Measurements from ENCODE around the gene SLC41A3. TPM values are rescaled to one million over a fixed set of nuclear protein-coding genes. Genes with fewer than 3 reads are reported as not detected.
"Not testable (repeated sequence)": the region's sequence is repeated elsewhere in the genome, so short reads cannot be mapped to it uniquely, and the experiment has no call there.

Gene SLC41A3
- total RNA-seq, 1 donor from 2014 or later: 17.9 TPM

GRCh38 chr3:126004217-126004616, 79.7 kb downstream of the SLC41A3 start:
- Mint-ChIP-seq H3K27me3 (peaks cover 12% of the 10 kb centered on the region), H3K4me1 (peaks cover 2% of the 10 kb centered on the region), H3K4me3 (no peak overlapping the region), H3K27ac (no peak overlapping the region), H3K36me3 (ENCODE audit: low read depth) (peaks cover 4% of the 10 kb centered on the region), H3K9me3 (peaks cover 18% of the 10 kb centered on the region)
- DNase-seq: no peak
- intact Hi-C loops (cut with micrococcal nuclease): no loop called here

- no peak overlapping the region for H3K4me3 Mint-ChIP-seq
- H3K9me3 Mint-ChIP-seq: peaks cover 22% of the 10 kb centered on the region
- no peak overlapping the region for H3K27ac Mint-ChIP-seq
- no peak for DNase-seq
- peaks cover 4% of the 10 kb centered on the region for H3K36me3 Mint-ChIP-seq (ENCODE audit: low read depth)
- intact Hi-C loops (cut with micrococcal nuclease): no loop called here
- H3K27me3 Mint-ChIP-seq: peaks cover 15% of the 10 kb centered on the region
- peaks cover 2% of the 10 kb centered on the region for H3K4me1 Mint-ChIP-seq
These were observed 80.3 kb downstream of the SLC41A3 start for GRCh38 chr3:126003447-126004190.

GRCh38 chr3:126002189-126002588, 81.7 kb downstream of the SLC41A3 start:
- H3K27ac Mint-ChIP-seq: no peak overlapping the region
- peaks cover 18% of the 10 kb centered on the region for H3K27me3 Mint-ChIP-seq

GRCh38 chr3:125996751-125997150, 87.2 kb downstream of the SLC41A3 start:
- Mint-ChIP-seq H3K9me3 (peaks cover 31% of the 10 kb centered on the region), H3K27me3 (peaks cover 32% of the 10 kb centered on the region)
- H3K4me1 Mint-ChIP-seq; intact Hi-C loops (cut with micrococcal nuclease); H3K4me3 Mint-ChIP-seq; DNase-seq; H3K36me3 Mint-ChIP-seq (ENCODE audit: low read depth); H3K27ac Mint-ChIP-seq: not testable (repeated sequence)

More at GRCh38 chr3:126002189-126002588, 81.7 kb downstream of the SLC41A3 start:
- H3K9me3 Mint-ChIP-seq: peaks cover 22% of the 10 kb centered on the region
- H3K4me1 Mint-ChIP-seq: no peaks in the 10 kb centered on the region
- intact Hi-C loops (cut with micrococcal nuclease): no loop called here
- DNase-seq: no peak
- H3K36me3 Mint-ChIP-seq (ENCODE audit: low read depth): peaks cover 2% of the 10 kb centered on the region
- H3K4me3 Mint-ChIP-seq: no peak overlapping the region

- H3K27ac Mint-ChIP-seq: peak overlapping the region; percentile 93
- peaks cover 12% of the 10 kb centered on the region for H3K27me3 Mint-ChIP-seq
- peaks cover 7% of the 10 kb centered on the region for H3K4me1 Mint-ChIP-seq
- peak overlapping the region; percentile 93 for H3K4me3 Mint-ChIP-seq
- peaks cover 9% of the 10 kb centered on the region for H3K9me3 Mint-ChIP-seq
- peak; percentile 93 for DNase-seq
- intact Hi-C loops (cut with micrococcal nuclease): loop anchor here (1.0 to 2.0 kb wide), 2 partner anchors 74 to 94 kb away; partner anchors contain the start of gene SLC41A3
- peaks cover 1% of the 10 kb centered on the region for H3K36me3 Mint-ChIP-seq (ENCODE audit: low read depth)
These were observed 93.5 kb downstream of the SLC41A3 start for GRCh38 chr3:125990253-125990970.

GRCh38 chr3:125984951-125985350, 99.0 kb downstream of the SLC41A3 start:
- intact Hi-C loops (cut with micrococcal nuclease); DNase-seq; H3K27ac Mint-ChIP-seq; H3K9me3 Mint-ChIP-seq; H3K36me3 Mint-ChIP-seq (ENCODE audit: low read depth); H3K4me1 Mint-ChIP-seq; H3K4me3 Mint-ChIP-seq; H3K27me3 Mint-ChIP-seq: not testable (repeated sequence)

GRCh38 chr3:125977104-125977503, 106.8 kb downstream of the SLC41A3 start:
- intact Hi-C loops (cut with micrococcal nuclease); H3K27me3 Mint-ChIP-seq; H3K4me1 Mint-ChIP-seq; H3K4me3 Mint-ChIP-seq; DNase-seq; H3K9me3 Mint-ChIP-seq; H3K36me3 Mint-ChIP-seq (ENCODE audit: low read depth); H3K27ac Mint-ChIP-seq: not testable (repeated sequence)

GRCh38 chr3:125976003-125976390, 107.9 kb downstream of the SLC41A3 start:
- H3K36me3 Mint-ChIP-seq (ENCODE audit: low read depth); H3K4me3 Mint-ChIP-seq; H3K9me3 Mint-ChIP-seq; H3K4me1 Mint-ChIP-seq; intact Hi-C loops (cut with micrococcal nuclease); DNase-seq; H3K27ac Mint-ChIP-seq: not testable (repeated sequence)
- H3K27me3 Mint-ChIP-seq: peaks cover 14% of the 10 kb centered on the region

GRCh38 chr3:125975245-125976002, 108.5 kb downstream of the SLC41A3 start:
- DNase-seq; intact Hi-C loops (cut with micrococcal nuclease); H3K9me3 Mint-ChIP-seq; H3K4me3 Mint-ChIP-seq; H3K4me1 Mint-ChIP-seq; H3K27ac Mint-ChIP-seq; H3K36me3 Mint-ChIP-seq (ENCODE audit: low read depth): not testable (repeated sequence)
- H3K27me3 Mint-ChIP-seq: peaks cover 15% of the 10 kb centered on the region

- Mint-ChIP-seq H3K4me3 (peak overlapping the region; percentile 57), H3K27me3 (peaks cover 30% of the 10 kb centered on the region)
- H3K9me3 Mint-ChIP-seq; H3K36me3 Mint-ChIP-seq (ENCODE audit: low read depth); intact Hi-C loops (cut with micrococcal nuclease); H3K4me1 Mint-ChIP-seq; H3K27ac Mint-ChIP-seq: not testable (repeated sequence)
- DNase-seq: peak; percentile 80
These were observed 111.7 kb downstream of the SLC41A3 start for GRCh38 chr3:125971997-125972944.

- H3K27ac Mint-ChIP-seq; DNase-seq; H3K36me3 Mint-ChIP-seq (ENCODE audit: low read depth); H3K9me3 Mint-ChIP-seq; intact Hi-C loops (cut with micrococcal nuclease); H3K4me1 Mint-ChIP-seq: not testable (repeated sequence)
- Mint-ChIP-seq H3K27me3 (peaks cover 30% of the 10 kb centered on the region), H3K4me3 (peak within 1 kb of the TSS; percentile 37)
These were observed 115.0 kb downstream of the SLC41A3 start, which contains the start of gene ROPN1B for GRCh38 chr3:125968701-125969592. ROPN1B (plus strand) TSS chr3:125969178; CDS start chr3:125972055, 2,877 bp downstream.

GRCh38 chr3:125968121-125968520, 115.8 kb downstream of the SLC41A3 start:
- H3K27me3 Mint-ChIP-seq: peaks cover 30% of the 10 kb centered on the region
- intact Hi-C loops (cut with micrococcal nuclease); H3K9me3 Mint-ChIP-seq; H3K4me1 Mint-ChIP-seq; H3K4me3 Mint-ChIP-seq; H3K36me3 Mint-ChIP-seq (ENCODE audit: low read depth); H3K27ac Mint-ChIP-seq; DNase-seq: not testable (repeated sequence)
